K562 (cell line): ENCODE data around the gene SLC5A5. TPM values are rescaled to one million over a fixed set of nuclear protein-coding genes. Genes with fewer than 3 reads are reported as not detected.

Experiments used
- ARID1B ChIP-seq: fragments of 450-650 bp; IDR thresholded peaks from 2 replicates; pipeline ENCODE4 v1.6.1; 2016; ENCODE audit warnings: antibody characterized with exemption, mild to moderate bottlenecking, inconsistent platforms
- BACH1 ChIP-seq: fragments of 200-800 bp; sonication (Bioruptor generic); IDR thresholded peaks from 2 replicates; pipeline ENCODE4 v1.6.1; 2016; ENCODE audit warnings: missing genetic modification characterization, missing compliant biosample characterization
- CBX2 ChIP-seq: fragments of 200-600 bp; sonication (generic); IDR thresholded peaks from one replicate; pipeline ENCODE4 v1.6.1; 2012; ENCODE audit warnings: mild to moderate bottlenecking, low read length, inconsistent platforms; ENCODE audit not compliant: insufficient read depth, poor library complexity, severe bottlenecking
- CHD4 ChIP-seq: fragments of 200-600 bp; sonication (generic); IDR thresholded peaks from 3 replicates; pipeline ENCODE4 v1.6.1; 2012; ENCODE audit warnings: low read depth, mild to moderate bottlenecking, mixed read lengths, low read length, inconsistent platforms; ENCODE audit not compliant: insufficient read depth, insufficient replicate concordance, poor library complexity, severe bottlenecking
- MIER1 ChIP-seq: fragments of 450-650 bp; IDR thresholded peaks from 2 replicates; pipeline ENCODE4 v1.6.1; 2016; ENCODE audit warnings: antibody characterized with exemption, mild to moderate bottlenecking, low read depth
- MTF1 ChIP-seq: fragments of 250-450 bp; sonication (Bioruptor Pico); IDR thresholded peaks from 2 replicates; pipeline ENCODE4 v1.9.0; 2021; ENCODE audit warnings: moderate library complexity, mild to moderate bottlenecking, inconsistent platforms, borderline replicate concordance
- NCOA6 ChIP-seq: fragments of 450-650 bp; IDR thresholded peaks from 2 replicates; pipeline ENCODE4 v1.6.1; 2017; ENCODE audit warnings: mild to moderate bottlenecking
- NR2C1 ChIP-seq, 2 experiments: fragments of 450-650 bp; IDR thresholded peaks; 2 replicates each; pipeline ENCODE4 v1.6.1; 2017; ENCODE audit warnings: mild to moderate bottlenecking in 2 of 2, antibody characterized with exemption in 1 of 2, inconsistent platforms in 1 of 2, missing compliant biosample characterization in 1 of 2, missing genetic modification characterization in 1 of 2
- POLR2B ChIP-seq: fragments of 450-650 bp; IDR thresholded peaks from 2 replicates; pipeline ENCODE4 v1.6.1; 2018; ENCODE audit warnings: low read depth; ENCODE audit not compliant: partially characterized antibody
- RBM14 ChIP-seq: fragments of 200-400 bp; formaldehyde crosslinking; IDR thresholded peaks from 2 replicates; pipeline ENCODE4 v1.6.1; 2018; ENCODE audit warnings: low read depth, mild to moderate bottlenecking, low read length, moderate library complexity, borderline replicate concordance; ENCODE audit not compliant: insufficient read depth
- RFX7 ChIP-seq: fragments of 250-450 bp; sonication (Bioruptor Pico); IDR thresholded peaks from 2 replicates; pipeline ENCODE4 v1.5.1; 2021; ENCODE audit warnings: mild to moderate bottlenecking
- SIRT6 ChIP-seq: IDR thresholded peaks from one replicate; pipeline ENCODE4 v1.6.1; 2012; ENCODE audit warnings: low read depth, mild to moderate bottlenecking, control low read depth, inconsistent platforms, low read length, moderate library complexity
- SUPT5H ChIP-seq: fragments of 450-650 bp; IDR thresholded peaks from 2 replicates; pipeline ENCODE4 v1.6.1; 2016
- ZKSCAN8 ChIP-seq: fragments of 200-800 bp; sonication (Bioruptor generic); IDR thresholded peaks from 2 replicates; pipeline ENCODE4 v1.6.1; 2016; ENCODE audit warnings: missing genetic modification characterization, missing compliant biosample characterization
- polyA plus RNA-seq, 8 experiments: library from polyadenylated mRNA; depleted of rRNA in 4 of 8; stranded (reverse) in 5 of 8; unstranded in 3 of 8; fragments of >200 nt; fragmentation: Nextera tagmentation in 2 of 8; fragmentation: Illumina TruSeq in 1 of 8; extraction: Ambion mirVana in 2 of 8; extraction: Trizol in 1 of 8; gene quantifications; 2 replicates each; pipeline versions ENCODE4 v1.2.1 to v1.2.3, GENCODE V29; 2011 to 2014; ENCODE audit warnings: inconsistent platforms in 1 of 8, missing spikeins in 1 of 8
- total RNA-seq, 7 experiments: library from RNA; depleted of rRNA in 6 of 7; stranded (reverse); fragments of >200 nt in 6 of 7; fragmentation: Illumina TruSeq in 2 of 7; extraction: Trizol in 2 of 7; gene quantifications; 2 replicates each; pipeline versions ENCODE4 v1.2.1 to v1.2.3, GENCODE V29; 2011 to 2021; ENCODE audit warnings: low replicate concordance in 1 of 7
- TF ChIP-seq, protein P1 (sequence below): fragments of 450-650 bp; IDR thresholded peaks from 2 replicates; pipeline ENCODE4 v1.6.1; 2018; ENCODE audit not compliant: partially characterized antibody
- TF ChIP-seq, protein P2 (sequence below): fragments of 450-650 bp; IDR thresholded peaks from 2 replicates; pipeline ENCODE4 v1.6.1; 2018; ENCODE audit warnings: mild to moderate bottlenecking, low read depth; ENCODE audit not compliant: partially characterized antibody
- TF ChIP-seq, protein P3 (sequence below): IDR thresholded peaks from 2 replicates; pipeline ENCODE4 v1.6.1; 2016; ENCODE audit warnings: missing genetic modification characterization, missing compliant biosample characterization

The SLC5A5 gene
- total and polyA plus RNA-seq, 9 of the 15 experiments (the other 6 are each of a cell fraction or from before 2014, with no cell fraction given), result 0.10 to 0.73 (median 0.23) TPM

DNA sequence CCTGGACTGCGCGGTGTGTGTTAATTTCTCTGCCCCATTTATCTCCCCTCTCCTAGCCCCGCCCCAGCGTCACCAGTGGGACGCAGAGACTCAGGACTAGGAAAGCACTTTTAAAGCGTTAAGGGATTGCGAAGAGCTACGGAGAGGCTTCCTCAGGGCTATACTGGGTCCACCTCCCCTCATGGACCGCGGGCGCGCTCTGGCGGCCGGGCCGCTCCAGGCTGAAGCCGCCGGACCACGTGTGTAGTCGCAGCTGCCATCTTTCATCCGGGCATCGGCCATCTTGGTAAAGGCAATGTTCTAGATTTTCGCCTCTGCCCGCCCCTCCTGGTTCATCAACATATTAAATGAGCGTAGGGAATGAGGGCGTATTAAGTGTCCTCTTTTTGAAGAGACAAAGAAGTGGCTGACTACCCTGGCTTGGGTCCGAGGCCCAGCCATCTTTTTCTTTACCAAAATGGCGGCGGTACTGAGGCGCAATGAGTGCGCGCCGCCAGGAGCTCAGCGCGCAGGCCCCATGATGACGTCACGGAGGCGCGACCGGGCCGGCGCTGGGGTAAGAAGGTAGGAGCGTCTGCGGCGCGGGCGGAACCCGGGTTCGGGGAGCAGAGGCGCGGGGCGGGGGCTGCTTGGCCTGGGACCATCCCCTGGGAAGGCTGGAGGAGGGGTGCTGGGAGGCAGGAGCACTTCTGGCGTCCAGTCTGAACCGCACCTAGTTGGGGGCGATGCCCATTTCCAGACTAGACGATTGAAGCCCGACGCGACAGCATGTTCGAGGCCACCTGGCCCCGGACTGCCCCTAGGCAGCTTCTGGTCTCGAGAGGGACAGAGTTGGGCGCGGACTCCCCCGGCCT lies 61.0 kb downstream of the SLC5A5 start, which contains the start of gene CCDC124 (continued):
- TF ChIP-seq, protein P1, sequence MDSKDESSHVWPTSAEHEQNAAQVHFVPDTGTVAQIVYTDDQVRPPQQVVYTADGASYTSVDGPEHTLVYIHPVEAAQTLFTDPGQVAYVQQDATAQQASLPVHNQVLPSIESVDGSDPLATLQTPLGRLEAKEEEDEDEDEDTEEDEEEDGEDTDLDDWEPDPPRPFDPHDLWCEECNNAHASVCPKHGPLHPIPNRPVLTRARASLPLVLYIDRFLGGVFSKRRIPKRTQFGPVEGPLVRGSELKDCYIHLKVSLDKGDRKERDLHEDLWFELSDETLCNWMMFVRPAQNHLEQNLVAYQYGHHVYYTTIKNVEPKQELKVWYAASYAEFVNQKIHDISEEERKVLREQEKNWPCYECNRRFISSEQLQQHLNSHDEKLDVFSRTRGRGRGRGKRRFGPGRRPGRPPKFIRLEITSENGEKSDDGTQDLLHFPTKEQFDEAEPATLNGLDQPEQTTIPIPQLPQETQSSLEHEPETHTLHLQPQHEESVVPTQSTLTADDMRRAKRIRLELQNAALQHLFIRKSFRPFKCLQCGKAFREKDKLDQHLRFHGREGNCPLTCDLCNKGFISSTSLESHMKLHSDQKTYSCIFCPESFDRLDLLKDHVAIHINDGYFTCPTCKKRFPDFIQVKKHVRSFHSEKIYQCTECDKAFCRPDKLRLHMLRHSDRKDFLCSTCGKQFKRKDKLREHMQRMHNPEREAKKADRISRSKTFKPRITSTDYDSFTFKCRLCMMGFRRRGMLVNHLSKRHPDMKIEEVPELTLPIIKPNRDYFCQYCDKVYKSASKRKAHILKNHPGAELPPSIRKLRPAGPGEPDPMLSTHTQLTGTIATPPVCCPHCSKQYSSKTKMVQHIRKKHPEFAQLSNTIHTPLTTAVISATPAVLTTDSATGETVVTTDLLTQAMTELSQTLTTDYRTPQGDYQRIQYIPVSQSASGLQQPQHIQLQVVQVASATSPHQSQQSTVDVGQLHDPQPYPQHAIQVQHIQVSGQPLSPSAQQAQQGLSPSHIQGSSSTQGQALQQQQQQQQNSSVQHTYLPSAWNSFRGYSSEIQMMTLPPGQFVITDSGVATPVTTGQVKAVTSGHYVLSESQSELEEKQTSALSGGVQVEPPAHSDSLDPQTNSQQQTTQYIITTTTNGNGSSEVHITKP, result no peak
- no peak for TF ChIP-seq CBX2
- TF ChIP-seq BACH1 (tag), result peak; percentile 96
- TF ChIP-seq RFX7 (CRISPR knock-in tag), result no peak
- TF ChIP-seq, protein P2, sequence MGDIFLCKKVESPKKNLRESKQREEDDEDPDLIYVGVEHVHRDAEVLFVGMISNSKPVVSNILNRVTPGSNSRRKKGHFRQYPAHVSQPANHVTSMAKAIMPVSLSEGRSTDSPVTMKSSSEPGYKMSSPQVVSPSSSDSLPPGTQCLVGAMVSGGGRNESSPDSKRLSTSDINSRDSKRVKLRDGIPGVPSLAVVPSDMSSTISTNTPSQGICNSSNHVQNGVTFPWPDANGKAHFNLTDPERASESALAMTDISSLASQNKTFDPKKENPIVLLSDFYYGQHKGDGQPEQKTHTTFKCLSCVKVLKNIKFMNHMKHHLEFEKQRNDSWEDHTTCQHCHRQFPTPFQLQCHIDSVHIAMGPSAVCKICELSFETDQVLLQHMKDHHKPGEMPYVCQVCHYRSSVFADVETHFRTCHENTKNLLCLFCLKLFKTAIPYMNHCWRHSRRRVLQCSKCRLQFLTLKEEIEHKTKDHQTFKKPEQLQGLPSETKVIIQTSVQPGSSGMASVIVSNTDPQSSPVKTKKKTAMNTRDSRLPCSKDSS, result no peak
- TF ChIP-seq, protein P3, sequence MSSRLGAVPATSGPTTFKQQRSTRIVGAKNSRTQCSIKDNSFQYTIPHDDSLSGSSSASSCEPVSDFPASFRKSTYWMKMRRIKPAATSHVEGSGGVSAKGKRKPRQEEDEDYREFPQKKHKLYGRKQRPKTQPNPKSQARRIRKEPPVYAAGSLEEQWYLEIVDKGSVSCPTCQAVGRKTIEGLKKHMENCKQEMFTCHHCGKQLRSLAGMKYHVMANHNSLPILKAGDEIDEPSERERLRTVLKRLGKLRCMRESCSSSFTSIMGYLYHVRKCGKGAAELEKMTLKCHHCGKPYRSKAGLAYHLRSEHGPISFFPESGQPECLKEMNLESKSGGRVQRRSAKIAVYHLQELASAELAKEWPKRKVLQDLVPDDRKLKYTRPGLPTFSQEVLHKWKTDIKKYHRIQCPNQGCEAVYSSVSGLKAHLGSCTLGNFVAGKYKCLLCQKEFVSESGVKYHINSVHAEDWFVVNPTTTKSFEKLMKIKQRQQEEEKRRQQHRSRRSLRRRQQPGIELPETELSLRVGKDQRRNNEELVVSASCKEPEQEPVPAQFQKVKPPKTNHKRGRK (tag), result no peak
- no peak for TF ChIP-seq RBM14
- TF ChIP-seq ZKSCAN8 (CRISPR knock-in tag), result peak; percentile 87
- TF ChIP-seq MTF1 (CRISPR knock-in tag), result peak; percentile 11; the same call in 1 of the 2 replicates
- TF ChIP-seq MIER1, result no peak
- peak; percentile 61 for TF ChIP-seq POLR2B
- TF ChIP-seq SUPT5H, result peak; percentile 86
- no peak; the same call in 1 of the 2 replicates for TF ChIP-seq ARID1B
- no peak for TF ChIP-seq NCOA6
- no peak for TF ChIP-seq SIRT6
- peak; percentile 96 for TF ChIP-seq NR2C1 (IDR thresholded peaks at IDR 0.05)
- TF ChIP-seq NR2C1 (tag; IDR thresholded peaks at IDR 0.05), result peak; percentile 94
- TF ChIP-seq CHD4, result no peak
